GM18519 (cell line): Measurements from ENCODE around the gene TCF21.

ENCODE experiments used
- ATAC-seq: cut with Tn5 transposase; IDR thresholded peaks from one replicate; pipeline ENCODE4 v1.9.1; 2021; ENCODE audit warnings: mild to moderate bottlenecking, moderate library complexity; ENCODE audit not compliant: unreplicated experiment, low FRiP score

Gene TCF21

DNA sequence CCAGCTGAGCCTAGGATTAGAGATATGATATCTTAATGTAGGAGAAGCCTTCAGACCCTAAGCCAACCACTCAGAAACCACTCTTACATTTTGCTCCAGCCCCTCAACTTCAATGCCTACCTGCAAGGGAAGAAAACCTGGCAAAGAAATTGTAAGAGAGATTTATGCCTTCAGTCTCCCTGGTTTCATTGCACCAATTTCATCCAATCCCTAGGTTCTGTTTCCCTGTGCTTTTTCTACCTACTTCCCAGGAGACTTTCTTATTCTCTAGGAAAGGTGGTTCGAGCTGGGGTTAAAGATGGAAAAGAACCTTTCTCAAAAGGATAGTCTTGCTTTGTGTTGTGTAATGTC is 1.1 kb upstream of the TCF21 start:
- no peak for ATAC-seq

DNA sequence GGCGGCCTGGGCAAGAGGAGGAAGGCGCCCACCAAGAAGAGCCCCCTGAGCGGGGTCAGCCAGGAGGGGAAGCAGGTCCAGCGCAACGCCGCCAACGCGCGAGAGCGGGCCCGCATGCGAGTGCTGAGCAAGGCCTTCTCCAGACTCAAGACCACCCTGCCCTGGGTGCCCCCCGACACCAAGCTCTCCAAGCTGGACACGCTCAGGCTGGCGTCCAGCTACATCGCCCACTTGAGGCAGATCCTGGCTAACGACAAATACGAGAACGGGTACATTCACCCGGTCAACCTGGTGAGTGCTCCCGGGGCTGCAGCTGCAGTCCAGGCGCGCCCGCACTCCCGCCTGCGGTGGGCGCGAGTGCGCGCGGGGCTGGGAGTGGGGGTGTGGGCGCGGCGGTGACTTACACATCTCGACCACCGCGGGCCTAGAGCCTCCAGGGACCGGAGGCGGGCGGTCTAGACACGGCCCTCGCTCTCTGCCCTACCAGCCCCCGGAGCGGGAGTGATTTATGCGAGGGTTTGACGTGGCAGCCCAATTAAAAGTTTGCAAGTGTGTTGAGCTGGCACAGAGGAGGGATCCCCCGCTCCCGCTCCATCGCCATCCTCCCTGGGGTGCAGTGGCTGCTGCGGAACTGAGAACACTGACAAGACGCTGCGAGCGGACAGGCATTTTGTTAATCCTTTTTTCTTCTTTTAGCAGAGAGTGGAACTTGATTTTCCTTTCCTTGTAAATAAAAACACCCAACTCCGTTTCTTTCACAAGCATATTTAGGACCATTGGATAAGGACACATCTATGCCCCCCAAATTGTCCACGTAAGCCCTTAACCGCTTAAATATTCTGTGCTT is 867 bp downstream of the TCF21 start:
- no peak for ATAC-seq

DNA sequence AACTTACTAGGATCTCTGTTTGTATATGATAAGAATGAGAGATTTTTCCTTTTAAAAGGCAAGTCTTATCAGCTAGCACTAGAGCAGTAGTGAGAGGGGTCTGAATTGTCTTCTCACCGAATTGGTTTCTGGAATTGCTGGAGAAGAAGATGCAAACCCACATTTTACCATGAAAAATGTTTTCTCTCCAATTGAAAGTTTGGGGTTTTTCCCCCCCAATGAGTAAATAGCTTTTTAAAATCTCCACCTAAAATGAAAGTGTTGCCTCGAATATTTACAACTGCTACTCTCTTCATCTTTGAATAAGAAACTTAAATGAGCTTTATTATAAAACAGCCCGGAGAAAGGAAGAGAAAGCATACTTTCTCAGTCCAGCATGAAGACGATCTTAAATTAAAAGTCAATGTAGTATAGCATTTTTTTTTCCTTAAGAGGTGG is 1.8 kb downstream of the TCF21 start:
- ATAC-seq, result no peak

DNA sequence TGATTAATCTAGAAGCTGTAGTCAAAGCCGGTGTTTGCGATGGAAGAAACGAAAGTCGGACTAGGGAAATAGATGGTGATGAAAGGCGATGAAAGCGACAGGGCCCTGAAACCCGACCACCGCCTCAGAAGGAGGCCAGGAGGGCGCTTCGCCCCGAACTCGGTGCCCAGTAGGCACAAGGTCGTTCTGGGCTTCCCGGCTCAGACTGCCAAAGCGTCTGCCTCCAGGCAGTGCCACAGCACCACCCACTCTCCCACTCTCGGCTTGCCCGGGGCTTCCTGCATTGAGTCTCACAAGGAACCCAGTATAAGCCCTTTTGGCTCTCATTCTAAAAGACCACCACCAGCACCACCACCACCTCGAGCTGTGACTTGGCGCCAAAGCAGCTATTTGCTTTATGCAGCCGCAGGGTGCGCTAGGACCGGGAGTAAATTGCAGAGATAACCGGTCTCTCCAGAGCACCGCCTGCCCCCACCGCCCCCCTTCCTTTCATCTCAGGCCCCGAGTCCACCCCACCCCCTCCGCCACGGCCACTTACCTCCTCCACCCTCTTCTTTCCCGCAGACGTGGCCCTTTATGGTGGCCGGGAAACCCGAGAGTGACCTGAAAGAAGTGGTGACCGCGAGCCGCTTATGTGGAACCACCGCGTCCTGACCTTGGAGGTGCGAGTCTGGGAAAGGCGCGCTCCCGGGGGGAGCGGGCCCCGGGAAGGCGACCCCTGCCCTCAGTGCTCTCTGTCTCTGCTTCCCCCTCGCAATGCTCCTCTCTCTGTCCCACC is 2.4 kb downstream of the TCF21 start:
- ATAC-seq, result no peak

DNA sequence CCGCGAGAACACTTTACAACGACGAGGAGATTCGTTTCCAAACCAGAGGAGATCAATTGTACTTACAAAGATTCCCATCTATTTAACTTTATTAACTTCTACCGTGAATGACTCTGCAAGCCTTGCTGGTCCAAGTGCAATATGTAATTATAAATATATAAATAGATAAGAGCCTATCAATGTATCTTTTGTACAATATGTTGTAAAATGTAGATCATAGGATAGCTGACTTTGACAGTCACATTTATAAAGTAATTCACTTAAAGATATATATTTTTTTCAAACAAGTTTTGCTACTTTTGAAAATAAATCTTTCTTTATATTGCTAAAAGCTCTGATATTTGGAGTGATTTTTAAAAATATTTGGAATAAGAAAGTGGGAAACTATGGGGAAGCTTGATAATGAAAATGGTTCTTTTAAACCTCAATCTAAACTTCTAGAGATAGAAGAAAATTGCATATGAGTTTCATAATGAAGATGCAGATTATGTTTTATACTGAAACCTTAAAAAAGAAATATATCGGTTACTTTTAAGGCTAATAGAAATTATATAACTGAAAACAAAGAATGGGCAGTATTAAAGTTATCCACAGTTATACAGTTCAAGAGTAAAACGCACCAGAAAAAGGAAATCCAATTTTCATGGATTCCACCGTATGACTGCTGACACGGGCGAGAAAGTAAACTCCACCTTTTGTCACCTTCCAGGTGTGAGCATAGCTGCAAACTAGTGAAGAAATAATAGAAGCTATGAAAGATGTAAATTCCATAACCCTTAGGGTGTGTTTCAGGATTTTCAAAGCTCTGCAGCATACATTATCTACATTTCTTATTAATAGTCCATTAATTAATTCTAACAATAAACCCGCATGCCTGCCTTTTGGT is 3.3 kb downstream of the TCF21 start:
- ATAC-seq, result no peak

DNA sequence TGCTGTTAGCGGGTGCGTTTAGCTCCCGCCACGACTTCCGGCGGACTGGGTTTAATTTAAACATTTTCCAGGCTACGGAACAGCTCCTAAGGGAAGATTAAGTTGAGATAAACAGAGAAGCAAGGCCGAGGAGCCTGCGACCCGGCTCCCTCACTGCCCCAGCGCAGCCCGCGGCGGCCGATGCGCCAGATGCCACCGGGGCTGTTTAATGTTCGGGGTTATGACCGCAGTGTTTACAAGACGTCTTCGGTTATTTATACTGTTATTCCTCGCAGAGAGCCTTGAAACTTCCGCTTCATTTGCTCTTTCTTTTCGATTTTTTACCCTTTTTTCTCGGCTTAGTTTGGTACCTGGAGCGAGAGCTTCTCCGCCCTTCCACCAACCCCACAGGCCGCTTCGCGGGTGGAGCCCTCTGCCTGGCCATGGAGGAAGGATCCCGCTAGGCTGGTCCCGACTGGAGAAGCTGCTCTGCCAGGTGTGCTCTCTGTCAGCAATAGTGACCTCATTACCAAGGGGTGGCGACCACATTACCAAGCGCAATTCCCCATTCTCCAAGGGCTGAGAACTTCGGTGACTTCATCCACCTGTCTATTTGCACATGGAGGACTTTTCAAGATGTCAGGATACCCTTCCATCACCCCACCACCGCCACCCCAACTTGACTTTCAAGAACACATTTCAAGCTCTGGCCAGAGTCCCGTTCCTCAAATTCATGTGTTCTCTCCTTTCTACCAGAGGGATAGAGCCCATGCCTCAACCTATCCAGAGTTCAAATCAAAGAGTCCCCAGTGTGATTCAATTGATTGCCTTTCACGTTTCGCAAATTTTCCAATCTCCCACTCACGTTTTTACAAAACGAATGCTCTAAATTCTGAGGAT is 4.1 kb downstream of the TCF21 start:
- no peak for ATAC-seq

DNA sequence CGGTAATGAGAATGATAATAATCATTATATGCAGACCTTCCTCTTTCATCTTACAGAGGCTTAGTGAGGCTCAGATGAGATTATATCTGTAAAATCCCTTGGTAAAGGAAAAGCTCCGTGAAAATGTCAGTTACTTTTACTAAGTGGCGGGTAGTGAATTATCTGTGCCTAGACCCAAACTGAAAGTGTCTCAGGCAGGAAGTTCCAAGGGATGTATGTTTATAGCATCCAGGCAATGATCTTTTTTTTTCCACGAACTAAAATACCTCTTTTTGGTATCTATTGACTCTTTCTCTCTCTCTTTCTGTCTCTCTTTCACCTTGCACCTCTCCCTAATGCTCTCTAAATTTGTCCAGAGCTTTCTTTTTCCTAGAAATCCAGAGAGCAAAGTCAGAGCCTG is 5.0 kb downstream of the TCF21 start:
- no peak for ATAC-seq

DNA sequence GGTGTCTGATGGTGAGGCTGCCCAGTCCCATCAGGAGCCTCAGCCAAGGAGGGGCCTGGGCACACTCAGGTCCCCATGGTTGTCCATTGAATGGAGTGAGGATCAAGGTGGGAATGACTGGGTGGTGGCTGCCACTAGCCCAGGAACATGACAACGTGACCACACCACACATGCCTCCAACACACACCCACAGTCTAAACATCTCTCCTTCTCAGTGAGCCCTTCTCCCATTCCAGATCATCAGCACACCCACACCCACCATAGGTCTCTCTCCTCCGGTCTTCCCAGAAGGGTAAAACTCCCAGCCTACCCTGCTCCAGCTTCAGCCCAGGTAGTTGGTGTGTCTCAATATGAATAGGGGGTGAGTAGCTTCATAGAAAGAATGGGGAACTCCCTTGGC is 5.5 kb downstream of the TCF21 start:
- no peak for ATAC-seq

DNA sequence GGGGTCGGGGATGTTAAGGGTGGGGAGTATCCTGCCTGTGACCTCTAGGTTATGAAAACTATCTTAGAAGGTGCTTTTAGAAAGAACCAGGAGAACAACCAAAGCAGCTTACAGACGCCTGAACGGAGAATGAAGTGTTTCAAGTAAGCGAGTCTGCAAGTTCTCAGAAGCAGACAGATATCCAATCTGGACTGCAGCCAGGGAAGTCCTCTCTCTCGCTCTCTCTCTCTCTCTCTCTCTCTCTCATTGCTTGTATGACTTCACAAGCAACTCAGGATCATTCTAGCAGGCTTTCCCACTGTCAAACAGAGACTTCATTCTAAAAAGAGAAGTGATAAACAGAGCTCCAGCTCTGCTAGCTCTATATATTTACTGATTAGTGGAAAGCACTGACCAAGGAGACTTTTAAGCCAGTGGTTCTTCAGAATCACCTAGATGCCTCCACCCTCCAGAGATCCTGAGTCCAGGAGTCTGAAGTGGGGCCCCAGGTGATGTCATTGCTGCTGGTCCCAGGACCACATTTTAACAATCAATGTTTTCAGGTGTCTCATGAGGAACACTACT is 6.0 kb downstream of the TCF21 start:
- ATAC-seq, result no peak

DNA sequence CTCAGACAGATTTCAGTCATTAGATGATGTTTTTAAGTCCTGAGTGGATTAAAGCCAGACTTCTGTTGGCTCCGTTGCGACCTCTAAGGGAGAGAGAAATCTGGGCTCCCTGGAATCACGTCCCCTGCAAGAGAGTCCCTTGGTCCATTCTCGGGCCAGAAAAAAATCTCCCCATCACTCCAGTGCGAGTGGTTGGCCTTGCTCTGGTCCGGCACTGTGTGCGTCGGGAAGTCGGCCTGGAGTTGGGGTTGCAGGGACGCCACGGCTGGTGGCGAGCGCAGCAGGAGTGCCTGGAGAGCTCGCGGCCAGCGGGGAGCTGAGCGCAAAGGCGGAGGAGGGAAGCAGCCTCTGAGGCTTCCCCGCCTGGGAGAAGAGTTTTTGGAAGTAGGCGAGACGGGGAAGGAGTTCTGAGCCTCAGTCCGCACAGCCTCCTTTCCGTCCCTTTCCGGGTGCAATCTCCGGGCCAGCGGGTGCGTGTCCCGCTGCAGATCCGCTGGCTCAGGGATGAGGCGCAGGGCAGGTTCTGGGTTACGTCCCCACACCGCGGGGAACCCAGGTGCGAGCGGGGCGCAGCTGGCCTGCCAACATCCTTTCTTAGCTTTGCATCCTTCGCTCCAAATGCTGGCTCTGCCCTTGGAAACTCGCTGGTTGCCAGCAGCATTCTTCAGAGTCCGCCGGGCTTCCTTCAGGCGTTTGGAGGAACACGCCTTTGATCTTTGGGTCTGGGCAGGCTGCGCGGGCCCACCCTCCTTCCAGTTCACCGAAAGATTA is 6.8 kb downstream of the TCF21 start:
- no peak for ATAC-seq

DNA sequence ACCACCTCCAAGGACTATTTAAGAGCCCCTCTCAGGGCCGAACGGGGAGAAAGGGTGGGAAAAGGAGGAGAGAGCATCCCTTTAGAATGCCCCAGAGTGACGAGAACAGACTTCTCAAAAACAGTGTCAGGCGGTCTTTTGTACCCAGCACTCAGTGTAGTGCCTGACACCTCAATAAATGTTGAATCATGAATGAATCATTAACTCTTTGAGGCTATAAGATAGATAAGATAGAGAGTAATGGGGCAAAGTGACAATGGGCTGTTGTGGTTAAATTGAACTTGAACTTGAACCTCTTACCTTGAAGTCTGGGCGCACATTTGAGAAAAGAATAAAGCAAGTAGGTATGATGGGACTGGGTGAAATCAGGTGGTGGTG is 7.4 kb downstream of the TCF21 start:
- no peak for ATAC-seq

DNA sequence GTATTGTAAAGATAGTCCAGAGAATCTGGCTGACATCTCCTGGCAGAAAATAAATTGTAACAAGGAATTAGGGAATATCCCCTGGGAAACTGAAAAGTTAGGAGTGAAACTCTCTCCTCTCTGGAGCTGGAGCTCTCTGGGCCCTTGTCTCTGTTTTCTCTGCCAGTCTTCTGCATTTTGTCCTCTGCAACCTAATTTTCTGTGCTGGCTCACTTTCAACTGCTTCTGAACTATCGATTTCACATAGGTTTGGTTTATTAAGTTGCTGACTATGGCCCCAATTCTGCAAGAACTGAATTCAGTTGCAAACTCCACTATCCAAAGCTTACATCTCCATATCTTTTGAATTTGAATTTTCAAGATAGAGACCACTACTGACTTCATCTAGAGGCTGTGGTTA is 9.3 kb downstream of the TCF21 start:
- no peak for ATAC-seq

DNA sequence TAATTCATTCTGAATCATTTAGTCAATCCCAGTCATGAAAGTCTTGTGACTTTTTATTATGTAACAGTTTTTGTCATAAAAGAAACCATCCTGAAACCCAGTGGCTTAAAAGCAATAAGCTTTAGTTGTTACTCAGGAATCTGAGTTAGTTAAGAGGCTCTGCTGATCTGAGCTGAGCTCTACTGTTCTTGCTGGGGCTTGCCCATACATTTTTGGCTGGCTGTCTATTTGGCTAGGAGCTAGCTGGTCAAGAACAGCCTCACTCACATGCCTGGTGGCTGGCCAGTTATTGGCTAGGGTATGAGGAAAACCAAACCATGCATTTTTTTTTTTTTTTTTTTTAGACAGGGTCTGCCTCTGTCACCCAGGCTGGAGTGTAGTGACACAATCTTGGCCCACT is 10.6 kb downstream of the TCF21 start:
- no peak for ATAC-seq

DNA sequence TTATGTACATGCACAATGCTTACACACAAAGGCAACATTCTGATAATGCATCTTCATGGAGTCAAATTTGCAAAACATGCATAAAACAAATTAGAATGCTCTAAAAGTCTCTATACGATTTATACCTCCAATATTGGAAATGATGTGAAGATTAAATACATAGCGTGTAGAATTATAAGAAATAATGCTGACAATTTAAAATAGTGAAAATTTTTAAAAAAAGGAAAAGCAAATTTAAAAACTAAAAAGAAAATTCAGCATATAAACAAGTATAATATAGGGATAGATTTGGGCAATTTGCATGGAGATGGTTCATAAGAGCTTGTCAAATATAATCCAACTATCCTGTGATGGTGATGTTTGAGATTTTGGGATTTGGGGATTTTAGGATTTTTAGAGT is 14.9 kb downstream of the TCF21 start:
- ATAC-seq, result no peak

DNA sequence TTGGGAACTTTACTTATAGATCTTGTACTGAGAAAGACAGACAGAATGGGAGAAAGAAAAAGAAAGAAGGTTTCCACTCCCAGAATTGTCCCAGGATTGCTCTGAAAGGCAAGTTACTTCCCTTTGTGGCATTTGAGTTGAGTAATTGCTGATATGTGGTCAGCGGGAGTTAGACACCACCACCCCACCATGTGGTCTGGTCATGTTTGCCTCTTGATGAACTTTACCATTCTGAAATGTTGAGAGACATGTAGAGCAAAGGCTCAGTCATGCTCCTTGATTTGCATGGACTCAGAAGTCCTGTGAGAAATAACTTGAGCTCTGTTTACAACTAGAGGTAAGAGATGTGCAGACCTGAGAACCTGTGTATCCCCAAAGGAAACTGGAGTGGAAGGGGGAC is 17.1 kb downstream of the TCF21 start:
- no peak for ATAC-seq

DNA sequence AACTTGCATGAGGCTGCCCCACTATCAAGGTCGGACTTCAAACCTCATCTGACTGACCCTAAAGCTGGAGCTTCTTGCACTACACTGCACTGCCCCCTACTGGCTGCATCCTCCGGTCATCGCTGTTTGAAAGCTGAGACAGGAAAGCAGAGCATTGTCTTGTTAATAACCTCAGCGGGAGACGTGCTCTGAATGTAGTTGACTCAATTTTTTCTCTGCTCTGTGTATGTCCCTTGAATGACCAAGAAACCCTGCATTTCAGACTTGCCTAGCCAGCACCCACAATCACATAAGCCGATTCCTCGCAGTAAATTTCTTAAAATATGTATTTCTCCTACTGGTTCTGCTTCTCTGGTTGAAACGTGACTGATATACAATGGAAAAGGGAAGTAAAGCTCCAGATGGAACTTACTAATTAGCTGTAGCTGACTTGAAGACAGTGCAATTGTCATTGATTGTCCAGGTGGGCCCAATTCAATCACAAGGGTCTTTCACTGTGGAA is 27.8 kb downstream of the TCF21 start:
- peak; percentile 72 for ATAC-seq

DNA sequence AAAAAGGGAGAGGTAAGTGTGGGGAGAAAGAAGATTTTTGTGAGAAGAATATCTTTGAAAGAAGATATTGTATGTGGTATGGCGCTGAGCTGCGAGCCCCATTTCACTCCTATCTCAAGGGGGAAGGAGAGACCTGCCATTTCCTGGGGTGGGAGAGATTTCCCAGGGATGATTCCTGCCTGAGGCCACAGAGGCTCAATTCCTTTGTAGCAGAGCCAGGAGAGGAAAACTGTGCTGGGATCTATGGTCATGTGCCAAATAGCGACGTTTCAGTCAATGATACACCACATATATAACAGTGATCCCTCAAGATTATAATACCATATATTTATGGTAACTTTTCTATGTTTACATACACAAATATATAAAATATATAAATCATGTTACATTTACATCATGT is 28.9 kb downstream of the TCF21 start:
- ATAC-seq, result no peak

DNA sequence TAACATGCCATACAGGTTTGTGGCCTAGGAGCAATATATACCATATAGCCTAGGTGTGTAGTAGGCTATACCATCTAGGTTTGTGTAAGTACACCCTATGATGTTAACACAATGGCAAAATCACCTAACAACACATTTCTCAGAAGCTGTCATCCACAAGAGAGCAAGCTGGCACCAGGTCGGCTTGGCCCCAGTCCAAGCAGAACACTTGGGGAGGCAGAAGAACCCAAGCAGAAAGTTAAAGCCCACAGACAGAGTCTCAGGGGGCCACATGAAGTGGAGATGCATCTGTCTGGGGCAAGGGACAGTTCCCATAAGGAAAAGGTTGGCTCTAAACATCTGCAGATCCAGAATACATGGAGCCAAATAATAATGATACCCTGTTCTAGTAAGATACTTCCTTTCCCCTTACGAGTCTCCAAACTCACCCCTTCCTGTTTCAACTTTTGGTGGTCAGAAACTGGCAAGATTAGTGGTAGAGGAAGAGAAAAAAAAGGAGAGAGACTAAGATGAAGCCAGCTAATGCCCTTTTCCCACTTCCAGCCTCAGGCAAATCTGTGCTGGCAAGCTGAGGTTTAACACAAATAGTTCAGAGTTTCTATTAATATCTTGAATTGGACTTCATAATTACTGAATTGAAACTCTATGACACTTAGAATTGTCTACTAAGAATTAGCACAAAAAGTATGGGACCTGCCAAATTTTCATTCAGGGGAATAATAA is 29.5 kb downstream of the TCF21 start:
- no peak for ATAC-seq
